GM06990 (cell line): Measurements from ENCODE around the gene GABRG3.

Experiments used
- DNase-seq: peaks from one replicate; pipeline ENCODE4 v3.0.0-alpha.2; 2011; ENCODE audit not compliant: insufficient read length; ENCODE audit errors: extremely low read depth
- H3K27me3 ChIP-seq: replicated peaks from 2 replicates; pipeline ENCODE4 v1.6.0; 2011; ENCODE audit warnings: low read length; ENCODE audit not compliant: control insufficient read depth, insufficient read depth
- H3K36me3 ChIP-seq: 2 replicates; pipeline ENCODE4 v1.5.1; 2011; ENCODE audit warnings: low read length; ENCODE audit not compliant: control insufficient read depth, insufficient read depth
- H3K4me3 ChIP-seq: replicated peaks from 2 replicates; pipeline ENCODE4 v1.5.1; 2011; ENCODE audit warnings: low read depth, mild to moderate bottlenecking, control low read depth, low read length
- CTCF ChIP-seq: IDR thresholded peaks from 2 replicates; pipeline ENCODE4 v1.5.1; 2011; ENCODE audit warnings: low read length, control low read depth, mild to moderate bottlenecking, inconsistent platforms; ENCODE audit not compliant: insufficient read depth, poor library complexity, severe bottlenecking

The GABRG3 gene

GRCh38 chr15:27064080-27064479 is 93.1 kb downstream of the GABRG3 start:
- Histone ChIP-seq H3K27me3 (no peaks in the 10 kb centered on the region), H3K36me3 (no peaks in the 10 kb centered on the region), H3K4me3 (no peak overlapping the region)
- no peak for DNase-seq
- no peak for TF ChIP-seq CTCF

- Histone ChIP-seq H3K27me3 (no peaks in the 10 kb centered on the region), H3K4me3 (no peak overlapping the region), H3K36me3 (no peaks in the 10 kb centered on the region)
- no peak for TF ChIP-seq CTCF
- DNase-seq: no peak
Observed at GRCh38 chr15:27065151-27065550, 94.2 kb downstream of the GABRG3 start.

GRCh38 chr15:27065785-27066184 is 94.8 kb downstream of the GABRG3 start:
- H3K27me3 ChIP-seq: no peaks in the 10 kb centered on the region
- H3K4me3 ChIP-seq: no peak overlapping the region
- DNase-seq: no peak
- H3K36me3 ChIP-seq: no peaks in the 10 kb centered on the region
- TF ChIP-seq CTCF: no peak

GRCh38 chr15:27066446-27066845 is 95.5 kb downstream of the GABRG3 start:
- Histone ChIP-seq H3K27me3 (no peaks in the 10 kb centered on the region), H3K4me3 (no peak overlapping the region), H3K36me3 (no peaks in the 10 kb centered on the region)
- no peak for DNase-seq
- no peak for TF ChIP-seq CTCF

- no peaks in the 10 kb centered on the region for H3K36me3 ChIP-seq
- TF ChIP-seq CTCF: no peak
- no peak for DNase-seq
- H3K27me3 ChIP-seq: no peaks in the 10 kb centered on the region
- H3K4me3 ChIP-seq: no peak overlapping the region
Observed at GRCh38 chr15:27067175-27067574, 96.2 kb downstream of the GABRG3 start.

- H3K27me3 ChIP-seq: no peaks in the 10 kb centered on the region
- no peak overlapping the region for H3K4me3 ChIP-seq
- H3K36me3 ChIP-seq: no peaks in the 10 kb centered on the region
- TF ChIP-seq CTCF: no peak
- no peak for DNase-seq
Observed at GRCh38 chr15:27070841-27071240, 99.9 kb downstream of the GABRG3 start.
